H1 (cell line): Measurements from ENCODE around the gene SLFN12. TPM values are rescaled to one million over a fixed set of nuclear protein-coding genes. Genes with fewer than 3 reads are reported as not detected.
A peak's percentile ranks its signal among the peaks of the same experiment; 100 is the strongest.

ENCODE experiments used
- CTCF ChIA-PET: fragments of 300-600 bp; sonication (Branson Sonifier 250); formaldehyde crosslinking; loops from one replicate; lab custom pipeline; 2021; ENCODE audit not compliant: partially characterized antibody; lab: Charles Lee
- POLR2A ChIA-PET: fragments of 300-600 bp; sonication (Branson Sonifier 250); formaldehyde crosslinking; loops from one replicate; lab custom pipeline; 2021; ENCODE audit warnings: inconsistent platforms; ENCODE audit not compliant: partially characterized antibody; lab: Charles Lee
- DNase-seq, 2 experiments: peaks; one replicate each; pipeline versions ENCODE4 v3.0.0 to v3.0.0-alpha.2; 2010 to 2022; ENCODE audit warnings: low spot score in 2 of 2, low read depth in 1 of 2, mixed read lengths in 1 of 2
- FAIRE-seq: peaks from 2 replicates; lab custom pipeline; 2011; peaks lifted over from hg19 to GRCh38; lab: Jason Lieb, UNC
- H2AFZ ChIP-seq: 2 replicates; pipeline ENCODE4 v1.8.1; 2012; ENCODE audit warnings: low read length, inconsistent platforms
- H2AK5ac ChIP-seq: 2 replicates; pipeline ENCODE4 v1.6.1; 2013; ENCODE audit warnings: low read depth, low read length
- H2BK120ac ChIP-seq: replicated peaks from 2 replicates; pipeline ENCODE3; 2013; ENCODE audit warnings: low read depth, low read length, inconsistent platforms
- H2BK12ac ChIP-seq: 2 replicates; pipeline ENCODE4 v1.6.1; 2013; ENCODE audit warnings: low read depth, low read length
- H2BK15ac ChIP-seq: 2 replicates; pipeline ENCODE4 v1.6.1; 2013; ENCODE audit warnings: low read length
- H2BK20ac ChIP-seq: 2 replicates; pipeline ENCODE4 v1.6.1; 2013; ENCODE audit warnings: low read length
- H2BK5ac ChIP-seq: 2 replicates; pipeline ENCODE4 v1.6.1; 2013; ENCODE audit warnings: low read depth, low read length
- H3K14ac ChIP-seq: 2 replicates; pipeline ENCODE4 v1.6.1; 2013; ENCODE audit warnings: inconsistent platforms; ENCODE audit not compliant: insufficient read length
- H3K18ac ChIP-seq: 2 replicates; pipeline ENCODE4 v1.6.1; 2013; ENCODE audit warnings: low read length; ENCODE audit errors: extremely low read depth
- H3K23ac ChIP-seq: 2 replicates; pipeline ENCODE4 v1.6.1; 2013; ENCODE audit warnings: inconsistent platforms; ENCODE audit not compliant: insufficient read length
- H3K23me2 ChIP-seq: 2 replicates; pipeline ENCODE4 v1.6.1; 2013; ENCODE audit warnings: low read depth, low read length
- H3K27ac ChIP-seq: 2 replicates; pipeline ENCODE4 v1.6.1; 2011; ENCODE audit warnings: low read depth, low read length, inconsistent platforms
- H3K27me3 ChIP-seq, 4 experiments: replicated peaks in 1 of 4; 1 replicate in 1 of 4; 2 replicates in 3 of 4; pipeline versions ENCODE4 v1.6.1 to v1.8.1; 2011 to 2013; ENCODE audit warnings: low read length in 3 of 4, mild to moderate bottlenecking in 3 of 4, inconsistent platforms in 2 of 4, mixed read lengths in 2 of 4, moderate library complexity in 1 of 4; ENCODE audit not compliant: control insufficient read depth in 3 of 4, insufficient read depth in 3 of 4; ENCODE audit errors: extremely low read depth in 1 of 4
- H3K36me3 ChIP-seq, 4 experiments: 2 replicates each; pipeline versions ENCODE4 v1.6.1 to v1.8.1; 2011 to 2013; ENCODE audit warnings: mild to moderate bottlenecking in 4 of 4, low read length in 3 of 4, moderate library complexity in 2 of 4, control low read depth in 1 of 4, inconsistent platforms in 1 of 4; ENCODE audit not compliant: insufficient read depth in 4 of 4, control insufficient read depth in 2 of 4
- H3K4ac ChIP-seq: replicated peaks from 2 replicates; pipeline ENCODE3; 2013; ENCODE audit warnings: low read length, low read depth, mixed read lengths, inconsistent platforms; ENCODE audit not compliant: insufficient read length
- H3K4me1 ChIP-seq, 4 experiments: replicated peaks in 1 of 4; 1 replicate in 1 of 4; 2 replicates in 3 of 4; pipeline versions ENCODE4 v1.6.1 to v1.8.1; 2011 to 2013; ENCODE audit warnings: low read length in 3 of 4, inconsistent platforms in 2 of 4, mixed read lengths in 1 of 4; ENCODE audit not compliant: insufficient read depth in 4 of 4, control insufficient read depth in 3 of 4
- H3K4me2 ChIP-seq, 2 experiments: 2 replicates each; pipeline versions ENCODE4 v1.6.1 to v1.8.1; 2011 to 2013; ENCODE audit warnings: low read depth in 2 of 2, low read length in 2 of 2, control low read depth in 1 of 2, inconsistent platforms in 1 of 2, mild to moderate bottlenecking in 1 of 2; ENCODE audit not compliant: insufficient read depth in 1 of 2
- H3K4me3 ChIP-seq, 4 experiments: fragments of 200-600, 300-600 bp in 1 of 4; sonication (generic), shearing (Covaris generic), sonication (Bioruptor Twin) in 1 of 4; 2 replicates each; pipeline versions ENCODE4 v1.5.1 to v1.8.1; 2011 to 2016; ENCODE audit warnings: low read length in 4 of 4, low read depth in 3 of 4, control low read depth in 2 of 4, inconsistent platforms in 2 of 4, mild to moderate bottlenecking in 2 of 4, mixed read lengths in 1 of 4, moderate library complexity in 1 of 4; ENCODE audit not compliant: insufficient read depth in 2 of 4; ENCODE audit errors: extremely low read depth in 1 of 4
- H3K56ac ChIP-seq: replicated peaks from 2 replicates; pipeline ENCODE3; 2013; ENCODE audit warnings: low read depth, mild to moderate bottlenecking, mixed read lengths, low read length, inconsistent platforms; ENCODE audit not compliant: insufficient read length
- H3K79me1 ChIP-seq: 2 replicates; pipeline ENCODE4 v1.6.1; 2013; ENCODE audit warnings: low read depth, low read length, control low read depth
- H3K79me2 ChIP-seq, 2 experiments: 2 replicates each; pipeline versions ENCODE4 v1.6.1 to v1.8.1; 2012 to 2013; ENCODE audit warnings: low read length in 2 of 2, mild to moderate bottlenecking in 2 of 2, inconsistent platforms in 1 of 2; ENCODE audit not compliant: insufficient read depth in 2 of 2, control insufficient read depth in 1 of 2
- H3K9ac ChIP-seq, 4 experiments: replicated peaks in 1 of 4; 1 replicate in 1 of 4; 2 replicates in 3 of 4; pipeline versions ENCODE4 v1.6.1 to v1.8.1; 2011 to 2013; ENCODE audit warnings: low read depth in 3 of 4, low read length in 3 of 4, control low read depth in 2 of 4, mild to moderate bottlenecking in 2 of 4, moderate library complexity in 2 of 4, inconsistent platforms in 1 of 4; ENCODE audit errors: extremely low read depth in 1 of 4
- H3K9me3 ChIP-seq, 2 experiments: 2 replicates each; pipeline versions ENCODE4 v1.6.1 to v1.8.1; 2012 to 2013; ENCODE audit warnings: mild to moderate bottlenecking in 2 of 2, moderate library complexity in 2 of 2, control low read depth in 1 of 2, inconsistent platforms in 1 of 2, low read depth in 1 of 2, low read length in 1 of 2, mixed read lengths in 1 of 2; ENCODE audit not compliant: insufficient read depth in 2 of 2
- H4K20me1 ChIP-seq, 2 experiments: replicated peaks in 1 of 2; 2 replicates each; pipeline versions ENCODE3 to v1.8.1; 2011 to 2013; ENCODE audit warnings: inconsistent platforms in 2 of 2, low read length in 2 of 2, mild to moderate bottlenecking in 1 of 2; ENCODE audit not compliant: insufficient read depth in 2 of 2, control insufficient read depth in 1 of 2
- H4K5ac ChIP-seq: 2 replicates; pipeline ENCODE4 v1.6.1; 2013; ENCODE audit warnings: low read length, low read depth, mixed read lengths, inconsistent platforms; ENCODE audit not compliant: insufficient read length
- H4K8ac ChIP-seq: 2 replicates; pipeline ENCODE4 v1.8.0; 2013; ENCODE audit warnings: mild to moderate bottlenecking, moderate library complexity, low read length, inconsistent platforms; ENCODE audit not compliant: insufficient read depth; ENCODE audit errors: extremely low read depth
- H4K91ac ChIP-seq: replicated peaks from 2 replicates; pipeline ENCODE3; 2013; ENCODE audit warnings: low read length, mixed read lengths, inconsistent platforms; ENCODE audit not compliant: insufficient read length
- CEBPB ChIP-seq: IDR thresholded peaks from 2 replicates; pipeline ENCODE4 v1.6.1; 2012; ENCODE audit warnings: low read depth, low read length
- FOSL1 ChIP-seq: IDR thresholded peaks from 2 replicates; pipeline ENCODE4 v1.6.1; 2011; ENCODE audit warnings: mild to moderate bottlenecking, low read depth, low read length, moderate library complexity; ENCODE audit not compliant: insufficient read depth
- SAP30 ChIP-seq: fragments of 300-600 bp; sonication (generic); IDR thresholded peaks from 2 replicates; pipeline ENCODE4 v1.7.1; 2012; ENCODE audit warnings: low read length, moderate library complexity, mild to moderate bottlenecking, inconsistent platforms; ENCODE audit not compliant: insufficient read depth, insufficient replicate concordance
- ZNF274 ChIP-seq: IDR thresholded peaks from 2 replicates; pipeline ENCODE4 v1.7.0; 2012; ENCODE audit warnings: low read length, borderline replicate concordance; ENCODE audit errors: extremely low read depth
- WGBS, 2 experiments: shearing (Covaris generic) in 1 of 2; methylation state at CpG; one replicate each; pipeline versions ENCODE4 v1.1.6 to v1.1.7; 2013 to 2015; ENCODE audit warnings: low lambda C conversion rate in 2 of 2, mixed read lengths in 2 of 2, inconsistent platforms in 1 of 2, low coverage in 1 of 2, missing lambda C conversion rate in 1 of 2; ENCODE audit not compliant: insufficient replicate concordance in 2 of 2, insufficient coverage in 1 of 2, insufficient read length in 1 of 2; ENCODE audit errors: extremely low coverage in 1 of 2, missing lambda C conversion rate in 1 of 2; 5-methylcytosine and 5-hydroxymethylcytosine counted together
- polyA plus RNA-seq, 7 experiments: library from polyadenylated mRNA; depleted of rRNA in 3 of 7; stranded (reverse) in 5 of 7; unstranded in 2 of 7; fragments of >200 nt in 5 of 7; fragments of 200-250 nt in 2 of 7; gene quantifications; 1 replicate in 5 of 7; 2 replicates in 1 of 7; 4 replicates in 1 of 7; pipeline versions ENCODE4 v1.2.1 to v1.2.3, GENCODE V29; 2011 to 2013; ENCODE audit warnings: missing spikeins in 2 of 7, mixed read lengths in 2 of 7
- total RNA-seq: library from RNA; stranded (reverse); fragmentation: NEBNext Ultra II Directional; extraction: Animal tissue kit (Norgen Biotek cat#: 25700); gene quantifications from 2 replicates; pipeline ENCODE4 v1.2.1, GENCODE V29; 2021

Gene SLFN12
- total and polyA plus RNA-seq, 2 of the 8 experiments (the other 6 are each of a cell fraction or from before 2014, with no cell fraction given): 1.6 to 10.7 TPM

DNA sequence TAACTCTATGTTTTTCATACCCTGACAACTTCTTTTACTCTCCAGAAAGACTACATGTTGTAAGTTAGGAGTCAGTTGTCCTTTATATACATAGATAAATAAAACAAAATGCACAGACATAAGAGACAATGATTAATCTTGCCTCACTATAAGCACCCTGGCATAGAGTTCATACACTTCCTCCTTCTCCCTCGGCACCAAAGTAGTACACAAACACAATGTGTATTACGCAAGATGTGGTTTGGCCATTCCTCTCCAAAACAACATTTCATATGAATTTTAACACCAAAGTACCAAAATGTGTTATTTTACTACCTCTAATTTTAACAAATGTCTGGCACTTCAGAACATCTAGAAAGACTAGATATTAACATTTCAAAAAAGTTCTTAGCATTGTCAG, 41.6 kb downstream of the SLFN12 start:
- H4K5ac ChIP-seq: no peak overlapping the region
- peaks cover 5 to 6% of the 10 kb centered on the region in 2 experiments; a peak in 2 of 4 replicates for H3K9me3 ChIP-seq
- H4K91ac ChIP-seq: no peak overlapping the region
- H3K23ac ChIP-seq: no peak overlapping the region
- DNase-seq: no peak
- H3K79me2 ChIP-seq: no peaks in the 10 kb centered on the region
- no peak overlapping the region for H2BK120ac ChIP-seq
- no peaks in the 10 kb centered on the region for H3K23me2 ChIP-seq
- no peak overlapping the region for H3K9ac ChIP-seq
- ChIA-PET CTCF (no interaction called here), POLR2A (interaction anchor here (1.4 kb wide), 1 partner anchor 43 kb away, joined by 3 read pairs; no protein-coding TSS in a partner anchor)
- no peak for TF ChIP-seq ZNF274
- no peak for TF ChIP-seq FOSL1
- peak; percentile 59; the same call in 1 of the 2 replicates for TF ChIP-seq CEBPB
- TF ChIP-seq SAP30: no peak
- no peak overlapping the region for H3K56ac ChIP-seq
- no peak overlapping the region for H2BK15ac ChIP-seq
- no peak overlapping the region for H3K18ac ChIP-seq
- H4K20me1 ChIP-seq: no peaks in the 10 kb centered on the region
- H2AK5ac ChIP-seq: no peak overlapping the region
- H3K14ac ChIP-seq: no peak overlapping the region
- no peak overlapping the region for H2BK5ac ChIP-seq
- H2BK12ac ChIP-seq: no peak overlapping the region
- H3K36me3 ChIP-seq: no peaks in the 10 kb centered on the region
- H3K27ac ChIP-seq: no peak overlapping the region
- H3K4me1 ChIP-seq: no peaks in the 10 kb centered on the region
- H3K27me3 ChIP-seq: no peaks in the 10 kb centered on the region
- no peak overlapping the region for H3K4me3 ChIP-seq
- H2AFZ ChIP-seq: no peak overlapping the region
- no peak overlapping the region for H4K8ac ChIP-seq
- FAIRE-seq: no peak
- H3K4me2 ChIP-seq: no peak overlapping the region
- no peak overlapping the region for H3K4ac ChIP-seq
- H2BK20ac ChIP-seq: no peak overlapping the region
- 85% methylated on average over 2 of the region's 2 CpGs; no CpG with 5 or more reads in 1 of the 2 experiments for WGBS, 2 experiments
- H3K79me1 ChIP-seq: no peaks in the 10 kb centered on the region
